ENCODE measurements around the gene EMILIN1.
A peak's percentile ranks its signal among the peaks of the same experiment; 100 is the strongest.
"Not testable (repeated sequence)": the region's sequence is repeated elsewhere in the genome, so short reads cannot be mapped to it uniquely, and the experiment has no call there.

Gene EMILIN1

GRCh38 chr2:27053776-27054175, 24.6 kb upstream of the EMILIN1 start:
- DNase-seq (ENCODE audit: low spot score) = no peak

GRCh38 chr2:27054721-27055120, 23.7 kb upstream of the EMILIN1 start:
- no peak for DNase-seq (ENCODE audit: low spot score)

GRCh38 chr2:27057184-27057583, 21.2 kb upstream of the EMILIN1 start:
- no peak for DNase-seq (ENCODE audit: low spot score)

GRCh38 chr2:27058210-27058609, 20.2 kb upstream of the EMILIN1 start:
- no peak for DNase-seq (ENCODE audit: low spot score)

GRCh38 chr2:27059141-27059820, 19.1 kb upstream of the EMILIN1 start:
- no peak for DNase-seq (ENCODE audit: low spot score)

- no peak for DNase-seq (ENCODE audit: low spot score)
Measured at GRCh38 chr2:27060323-27060722, 18.1 kb upstream of the EMILIN1 start.

- DNase-seq (ENCODE audit: low spot score) = no peak
Measured at GRCh38 chr2:27065128-27065527, 13.3 kb upstream of the EMILIN1 start.

GRCh38 chr2:27067385-27067784, 11.0 kb upstream of the EMILIN1 start:
- DNase-seq (ENCODE audit: low spot score) = no peak

GRCh38 chr2:27069436-27069835, 9.0 kb upstream of the EMILIN1 start:
- no peak for DNase-seq (ENCODE audit: low spot score)

GRCh38 chr2:27069961-27070618, 8.3 kb upstream of the EMILIN1 start:
- no peak for DNase-seq (ENCODE audit: low spot score)

GRCh38 chr2:27070653-27071276, 7.7 kb upstream of the EMILIN1 start:
- no peak for DNase-seq (ENCODE audit: low spot score)

- DNase-seq (ENCODE audit: low spot score) = peak; percentile 88
Measured at GRCh38 chr2:27071277-27071989, 7.0 kb upstream of the EMILIN1 start, which contains the start of gene OST4. TSS of gene OST4 (minus strand) at chr2:27071654.

- DNase-seq (ENCODE audit: low spot score) = peak; percentile 6
Measured at GRCh38 chr2:27071990-27072830, 6.2 kb upstream of the EMILIN1 start.

- DNase-seq (ENCODE audit: low spot score) = no peak
Measured at GRCh38 chr2:27072920-27073319, 5.5 kb upstream of the EMILIN1 start.

GRCh38 chr2:27073782-27074181, 4.6 kb upstream of the EMILIN1 start:
- no peak for DNase-seq (ENCODE audit: low spot score)

- DNase-seq (ENCODE audit: low spot score) = peak; percentile 41
Measured at GRCh38 chr2:27074738-27075565, 3.5 kb upstream of the EMILIN1 start.

GRCh38 chr2:27075566-27075871, 2.9 kb upstream of the EMILIN1 start:
- not testable (repeated sequence) for DNase-seq (ENCODE audit: low spot score)

GRCh38 chr2:27076323-27076722, 2.1 kb upstream of the EMILIN1 start:
- DNase-seq (ENCODE audit: low spot score) = no peak

- DNase-seq (ENCODE audit: low spot score) = no peak
Measured at GRCh38 chr2:27077231-27077630, 1.2 kb upstream of the EMILIN1 start.

GRCh38 chr2:27079233-27080139, 1.1 kb downstream of the EMILIN1 start:
- DNase-seq (ENCODE audit: low spot score) = no peak
